SJSA1 (cell line): Measurements from ENCODE around the gene ERBB3. TPM values are rescaled to one million over a fixed set of nuclear protein-coding genes. Genes with fewer than 3 reads are reported as not detected.
"Not testable (repeated sequence)": the region's sequence is repeated elsewhere in the genome, so short reads cannot be mapped to it uniquely, and the experiment has no call there.

Source experiments
- DNase-seq, 2 experiments: peaks; one replicate each; pipeline ENCODE4 v3.0.0-alpha.2; 2015 to 2020; ENCODE audit warnings: low spot score in 2 of 2, low read depth in 1 of 2
- H3K27ac ChIP-seq: fragments of 250-450 bp; sonication (Bioruptor Pico); 2 replicates; pipeline ENCODE4 v1.5.1; 2020; ENCODE audit warnings: mild to moderate bottlenecking, moderate library complexity
- H3K27me3 ChIP-seq: fragments of 250-450 bp; sonication (Bioruptor Pico); replicated peaks from 2 replicates; pipeline ENCODE4 v1.5.1; 2020; ENCODE audit warnings: mild to moderate bottlenecking, moderate library complexity
- H3K36me3 ChIP-seq: fragments of 250-450 bp; sonication (Bioruptor Pico); 2 replicates; pipeline ENCODE4 v1.5.1; 2020; ENCODE audit warnings: mild to moderate bottlenecking
- H3K4me1 ChIP-seq: fragments of 250-450 bp; sonication (Bioruptor Pico); replicated peaks from 2 replicates; pipeline ENCODE4 v1.6.1; 2021; ENCODE audit warnings: mild to moderate bottlenecking
- H3K4me3 ChIP-seq: fragments of 250-450 bp; sonication (Bioruptor Pico); 2 replicates; pipeline ENCODE4 v1.5.1; 2020; ENCODE audit warnings: mild to moderate bottlenecking
- H3K9me3 ChIP-seq: fragments of 250-450 bp; sonication (Bioruptor Pico); replicated peaks from 2 replicates; pipeline ENCODE4 v1.5.1; 2020; ENCODE audit warnings: mild to moderate bottlenecking
- total RNA-seq: library from RNA; depleted of rRNA; stranded (reverse); fragments of >200 nt; shearing (Covaris generic); gene quantifications from 2 replicates; pipeline ENCODE4 v1.2.3, GENCODE V29; 2014

The ERBB3 gene
- total RNA-seq, 1 experiment from 2014 or later = not detected

DNA sequence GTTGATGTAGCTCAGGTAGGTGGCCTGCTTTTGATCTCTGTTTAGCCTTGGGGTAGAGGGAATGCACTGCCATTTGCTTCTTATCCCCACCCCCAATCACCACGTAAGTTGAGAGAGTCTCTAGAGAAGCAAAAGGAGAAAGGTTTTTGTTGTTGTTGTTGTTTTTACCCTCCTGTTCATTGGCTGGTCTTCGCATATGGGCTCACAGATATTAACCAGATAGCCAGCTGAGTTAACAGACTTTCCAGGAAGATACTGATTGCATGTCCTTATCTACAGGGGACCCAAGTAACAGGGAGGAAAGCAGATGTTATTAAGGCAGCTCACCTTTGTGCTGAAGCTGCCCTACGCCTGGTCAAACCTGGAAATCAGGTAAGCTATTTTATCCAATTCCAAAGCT lies 27.3 kb downstream of the ERBB3 start:
- H3K27ac ChIP-seq = no peak overlapping the region
- H3K4me1 ChIP-seq = peaks cover 9% of the 10 kb centered on the region; the same call in 1 of the 2 replicates
- no peak for DNase-seq
- no peaks in the 10 kb centered on the region for H3K27me3 ChIP-seq
- no peaks in the 10 kb centered on the region for H3K9me3 ChIP-seq
- no peak overlapping the region for H3K4me3 ChIP-seq
- H3K36me3 ChIP-seq = peaks cover 69% of the 10 kb centered on the region

DNA sequence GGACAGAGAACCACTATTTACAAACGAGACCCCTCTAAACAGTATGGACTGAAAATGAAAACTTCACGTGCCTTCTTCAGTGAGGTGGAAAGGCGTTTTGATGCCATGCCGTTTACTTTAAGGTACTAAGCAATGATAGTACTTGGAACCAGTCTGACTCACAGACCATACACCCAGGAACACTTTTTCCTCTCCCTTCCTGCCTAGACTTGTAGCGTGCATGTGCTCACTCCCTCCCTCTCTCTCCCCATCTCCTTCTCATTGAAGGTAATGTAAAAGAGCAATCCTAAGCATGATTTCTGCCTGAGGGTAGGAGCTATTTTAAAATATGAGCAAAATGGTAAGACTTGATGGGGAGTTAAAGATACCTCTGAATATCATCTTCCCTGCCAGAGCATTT lies 30.6 kb downstream of the ERBB3 start:
- Histone ChIP-seq H3K36me3 (peaks cover 84% of the 10 kb centered on the region), H3K27me3 (no peaks in the 10 kb centered on the region), H3K4me1 (peaks cover 7% of the 10 kb centered on the region; the same call in 1 of the 2 replicates), H3K9me3 (no peaks in the 10 kb centered on the region), H3K27ac (no peak overlapping the region), H3K4me3 (no peak overlapping the region)
- DNase-seq = no peak

DNA sequence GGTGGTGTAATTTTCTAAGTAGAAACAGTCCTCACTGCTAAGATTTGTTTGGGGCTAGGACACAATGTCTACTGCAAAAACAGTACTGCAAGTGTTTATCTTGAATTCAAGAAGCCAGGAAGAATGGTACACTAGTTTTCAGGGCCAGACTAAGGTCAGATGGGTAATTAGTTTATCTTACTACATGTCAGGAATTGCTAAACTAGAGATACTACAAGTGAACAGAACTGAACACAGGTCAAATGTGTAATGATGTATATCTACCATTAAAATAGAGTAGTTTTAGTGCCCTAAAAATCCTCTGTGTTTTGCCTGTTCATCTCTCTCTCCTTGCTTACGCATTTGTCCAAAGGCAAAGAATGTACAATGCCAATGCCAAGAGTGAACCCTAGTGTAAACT lies 34.1 kb downstream of the ERBB3 start:
- no peak for DNase-seq
- Histone ChIP-seq H3K4me1 (peaks cover 11% of the 10 kb centered on the region), H3K27ac (no peak overlapping the region), H3K4me3 (no peak overlapping the region), H3K36me3 (peaks cover 66% of the 10 kb centered on the region), H3K27me3 (no peaks in the 10 kb centered on the region), H3K9me3 (no peaks in the 10 kb centered on the region)

DNA sequence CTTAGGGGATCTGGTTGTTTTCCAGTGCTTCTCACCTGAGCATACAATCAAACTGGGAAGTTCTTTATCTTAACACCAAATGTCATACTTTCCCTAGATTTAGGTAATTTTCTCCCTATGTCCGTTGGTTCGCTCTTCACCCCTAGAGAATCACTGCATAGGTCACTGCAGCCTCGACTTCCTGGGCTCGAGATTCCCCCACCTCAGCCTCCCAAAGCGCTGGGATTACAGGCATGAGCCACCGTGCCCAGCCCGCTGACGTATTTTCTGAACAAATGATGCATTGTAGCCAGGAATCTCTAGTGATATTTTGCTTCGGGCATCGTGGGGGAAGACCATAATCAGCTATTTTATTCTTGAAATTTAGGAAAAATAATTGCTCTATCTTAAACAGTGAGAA lies 35.4 kb downstream of the ERBB3 start:
- Histone ChIP-seq H3K4me3 (no peak overlapping the region), H3K36me3 (peaks cover 60% of the 10 kb centered on the region), H3K27ac (no peak overlapping the region; the same call in 1 of the 2 replicates), H3K9me3 (no peaks in the 10 kb centered on the region), H3K27me3 (no peaks in the 10 kb centered on the region), H3K4me1 (peaks cover 20% of the 10 kb centered on the region)
- DNase-seq = no peak

DNA sequence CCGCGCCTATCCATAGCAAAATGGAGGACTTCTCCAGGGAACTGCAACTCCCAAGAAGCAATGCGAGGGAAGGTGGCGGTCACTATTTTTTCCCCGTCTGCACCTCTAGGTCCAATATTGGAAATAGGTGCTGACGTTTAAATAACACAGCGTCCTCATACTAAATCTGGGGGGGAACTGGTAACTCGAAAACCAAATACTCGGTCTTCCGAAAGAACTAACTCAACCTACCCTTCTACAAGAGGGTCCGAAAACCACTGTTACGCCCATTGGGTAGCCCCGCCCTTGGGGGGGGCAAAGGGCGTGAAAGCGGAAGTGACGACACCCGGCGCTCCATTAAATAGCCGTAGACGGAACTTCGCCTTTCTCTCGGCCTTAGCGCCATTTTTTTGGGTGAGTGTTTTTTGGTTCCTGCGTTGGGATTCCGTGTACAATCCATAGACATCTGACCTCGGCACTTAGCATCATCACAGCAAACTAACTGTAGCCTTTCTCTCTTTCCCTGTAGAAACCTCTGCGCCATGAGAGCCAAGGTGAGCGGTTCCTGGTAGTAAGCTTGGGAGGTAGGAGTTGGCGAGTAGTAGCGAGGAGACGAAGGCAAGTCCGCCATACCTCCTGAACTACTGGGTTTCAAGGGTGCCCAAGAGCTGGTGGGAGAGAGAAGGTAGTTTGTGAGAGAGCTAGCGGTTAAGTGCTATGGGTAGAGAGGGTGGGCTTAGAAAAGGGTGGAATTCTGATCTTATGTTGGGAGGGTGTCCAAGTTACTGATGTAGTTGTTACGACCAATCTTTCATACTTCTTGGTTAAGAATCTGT lies 36.5 kb downstream of the ERBB3 start, which contains the start of gene RPL41:
Gene RPL41 (plus strand): TSS at position 367 of the 815 bp plus-strand sequence.
- H3K9me3 ChIP-seq = no peaks in the 10 kb centered on the region
- peaks cover 20% of the 10 kb centered on the region for H3K4me1 ChIP-seq
- peak within 1 kb of the TSS; percentile 73 for H3K4me3 ChIP-seq
- peak; percentile 91 to 98 for DNase-seq
- no peaks in the 10 kb centered on the region for H3K27me3 ChIP-seq
- H3K27ac ChIP-seq = peak within 1 kb of the TSS; percentile 83
- H3K36me3 ChIP-seq = peaks cover 60% of the 10 kb centered on the region

DNA sequence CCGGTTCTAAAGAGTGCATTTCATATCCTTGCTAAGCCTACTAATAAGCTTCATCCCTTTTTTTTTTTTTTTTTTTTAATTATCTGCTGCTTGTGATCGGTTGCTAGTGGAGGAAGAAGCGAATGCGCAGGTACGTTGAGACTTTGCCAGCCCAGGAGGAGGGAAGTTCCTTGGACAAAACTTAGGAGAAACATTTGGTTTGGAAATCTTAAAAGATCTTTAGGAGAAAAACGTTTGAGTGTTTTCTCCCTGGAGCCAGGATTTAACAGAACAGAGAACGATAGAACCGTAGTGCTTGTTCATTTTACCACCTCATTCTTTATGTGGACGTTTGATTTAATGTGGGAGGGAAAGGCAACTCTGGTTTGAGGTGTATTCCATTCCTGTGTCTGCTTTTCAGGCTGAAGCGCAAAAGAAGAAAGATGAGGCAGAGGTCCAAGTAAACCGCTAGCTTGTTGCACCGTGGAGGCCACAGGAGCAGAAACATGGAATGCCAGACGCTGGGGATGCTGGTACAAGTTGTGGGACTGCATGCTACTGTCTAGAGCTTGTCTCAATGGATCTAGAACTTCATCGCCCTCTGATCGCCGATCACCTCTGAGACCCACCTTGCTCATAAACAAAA lies 37.2 kb downstream of the ERBB3 start:
- not testable (repeated sequence) for DNase-seq, H3K27me3 ChIP-seq, H3K9me3 ChIP-seq
- Histone ChIP-seq H3K36me3 (peaks cover 54% of the 10 kb centered on the region), H3K4me1 (peaks cover 20% of the 10 kb centered on the region), H3K4me3 (peak overlapping the region; percentile 73), H3K27ac (peak overlapping the region; percentile 83)

DNA sequence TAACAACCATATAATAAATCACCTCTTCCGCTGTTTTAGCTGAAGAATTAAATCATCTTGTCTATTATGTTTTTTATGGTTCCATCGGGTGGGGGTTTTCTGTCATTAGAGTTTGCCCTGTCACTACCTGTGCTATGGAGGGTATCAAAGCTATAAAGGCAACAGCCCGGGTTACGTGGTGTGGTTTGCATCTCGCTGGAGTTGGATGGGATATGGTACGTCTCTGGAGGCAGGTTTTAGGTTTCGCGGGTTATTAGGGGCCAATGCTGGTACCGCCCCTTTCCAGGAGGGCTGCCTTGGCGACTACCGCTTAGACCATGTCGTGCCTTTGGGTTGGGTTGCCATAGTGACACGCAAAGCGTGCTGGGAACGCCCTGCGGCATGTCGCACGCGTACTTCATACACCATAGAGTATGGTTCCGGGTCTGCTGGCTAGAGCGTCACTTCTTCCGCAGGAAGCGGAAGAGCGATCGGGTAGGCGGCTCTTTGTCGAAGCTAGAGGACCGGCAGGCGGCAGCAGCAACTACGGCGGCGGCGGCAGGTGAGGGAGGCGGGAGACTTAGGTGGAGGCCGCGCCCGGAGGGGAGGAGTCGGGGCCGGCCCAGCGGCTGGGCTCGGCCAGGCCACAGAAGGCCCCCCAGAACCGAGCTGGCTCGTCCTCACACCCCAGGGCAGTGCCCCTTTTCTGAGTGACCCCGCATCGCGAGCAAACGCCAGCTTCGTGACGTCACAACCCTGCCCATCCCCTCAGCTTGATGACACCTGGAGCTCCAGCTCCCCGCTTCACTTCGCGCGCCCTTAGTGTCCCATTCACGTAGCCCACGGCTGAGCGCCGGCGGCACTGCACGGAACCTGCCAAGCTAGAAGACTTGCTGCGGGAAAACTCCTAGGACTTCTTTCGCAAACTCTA lies 38.1 kb downstream of the ERBB3 start, which contains the start of gene ZC3H10:
Gene ZC3H10 (plus strand): TSS at position 489 of the 910 bp plus-strand sequence. CDS start 2,297 bp downstream, outside the sequence.
- Histone ChIP-seq H3K4me1 (peaks cover 20% of the 10 kb centered on the region), H3K36me3 (peaks cover 48% of the 10 kb centered on the region), H3K27me3 (no peaks in the 10 kb centered on the region), H3K27ac (peak within 1 kb of the TSS; percentile 83), H3K9me3 (no peaks in the 10 kb centered on the region), H3K4me3 (peak within 1 kb of the TSS; percentile 73)
- DNase-seq = peak; percentile 98 to 99

DNA sequence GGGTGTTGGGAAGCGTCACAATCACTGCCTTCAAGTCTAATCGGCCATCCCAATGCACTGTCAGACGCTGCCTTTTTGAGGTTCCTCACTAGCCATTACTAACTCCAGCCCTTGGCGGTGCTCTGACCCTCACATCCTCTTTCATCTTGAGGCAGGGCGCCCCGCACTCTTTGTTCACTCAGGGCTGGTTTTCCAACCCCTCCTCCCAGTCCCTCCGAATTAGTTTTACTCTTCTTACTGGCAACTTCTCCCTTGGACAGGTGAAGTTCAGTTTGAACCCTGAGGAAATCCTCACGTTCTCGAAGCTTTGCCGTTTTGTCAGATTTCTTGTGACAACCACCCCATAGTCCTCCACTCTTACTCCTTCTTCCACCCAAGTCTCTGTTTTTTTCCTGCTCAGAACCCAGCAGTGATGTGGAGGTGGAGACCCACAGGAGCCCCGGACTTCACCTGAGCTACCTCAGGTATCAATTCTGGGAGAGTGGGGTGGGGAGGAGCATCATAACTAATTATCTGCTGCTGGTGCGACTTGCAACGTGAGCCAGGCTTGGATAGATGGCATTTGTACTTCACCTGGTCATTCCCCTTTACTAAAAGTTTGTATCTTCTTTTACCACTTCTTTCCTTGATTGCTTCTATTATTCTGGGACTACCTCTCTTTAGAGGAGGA lies 38.9 kb downstream of the ERBB3 start:
- Histone ChIP-seq H3K27ac (peak overlapping the region; percentile 42), H3K4me1 (peaks cover 20% of the 10 kb centered on the region), H3K9me3 (no peaks in the 10 kb centered on the region), H3K4me3 (peak overlapping the region; percentile 73), H3K36me3 (peaks cover 42% of the 10 kb centered on the region), H3K27me3 (no peaks in the 10 kb centered on the region)
- no peak for DNase-seq

DNA sequence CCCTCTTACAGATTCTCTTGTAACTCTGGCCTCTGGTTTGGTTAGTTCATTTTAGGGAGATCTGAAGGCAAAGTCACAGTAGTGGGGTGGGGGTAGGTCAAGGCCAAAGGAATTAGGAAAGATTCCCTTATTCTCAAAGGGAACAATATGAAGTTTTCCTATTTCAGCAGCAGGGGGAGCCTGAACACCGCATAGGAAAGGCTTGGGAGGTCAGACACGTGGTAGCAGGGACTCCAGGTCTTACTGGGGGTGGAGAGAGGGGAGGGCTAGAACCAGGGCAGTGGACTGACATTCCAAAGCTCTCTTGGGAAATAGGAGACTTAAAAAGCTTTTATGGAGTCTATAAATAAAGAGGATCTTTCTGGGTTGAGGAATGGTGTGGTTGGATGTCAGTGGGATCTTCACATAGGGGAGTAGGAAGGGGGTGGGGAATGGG lies 39.4 kb downstream of the ERBB3 start:
- H3K4me1 ChIP-seq = peaks cover 20% of the 10 kb centered on the region
- H3K9me3 ChIP-seq = no peaks in the 10 kb centered on the region
- peak; percentile 72 to 91 for DNase-seq
- no peak overlapping the region for H3K27ac ChIP-seq
- peak overlapping the region; percentile 73 for H3K4me3 ChIP-seq
- peaks cover 37% of the 10 kb centered on the region for H3K36me3 ChIP-seq
- no peaks in the 10 kb centered on the region for H3K27me3 ChIP-seq

DNA sequence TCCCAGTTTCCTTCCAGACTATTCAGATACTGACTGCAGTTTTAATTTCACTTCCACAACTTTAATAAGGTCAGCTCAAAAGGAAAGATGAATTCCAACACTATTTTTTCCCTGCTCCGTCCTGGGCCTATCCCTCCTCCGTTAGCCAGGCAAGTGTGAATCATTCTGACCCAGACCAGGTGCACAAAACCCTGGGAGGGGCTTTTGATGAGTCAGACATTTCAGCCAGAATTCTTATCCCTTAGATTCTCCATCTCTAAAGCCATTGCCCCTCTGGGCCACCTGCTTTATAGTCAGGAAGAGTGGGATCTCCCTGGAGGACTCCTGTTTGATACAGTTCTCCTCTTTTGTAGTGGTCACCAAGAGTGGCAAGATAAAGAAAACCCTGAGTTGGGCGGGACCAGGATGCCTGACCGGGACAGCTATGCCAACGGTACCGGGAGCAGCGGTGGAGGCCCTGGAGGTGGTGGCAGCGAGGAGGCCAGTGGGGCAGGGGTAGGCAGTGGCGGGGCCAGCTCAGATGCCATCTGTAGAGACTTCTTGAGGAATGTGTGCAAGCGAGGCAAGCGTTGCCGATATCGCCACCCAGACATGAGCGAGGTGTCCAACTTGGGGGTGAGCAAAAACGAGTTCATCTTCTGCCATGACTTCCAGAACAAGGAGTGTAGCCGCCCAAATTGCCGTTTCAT lies 40.3 kb downstream of the ERBB3 start:
- Histone ChIP-seq H3K27ac (no peak overlapping the region), H3K36me3 (peaks cover 33% of the 10 kb centered on the region), H3K9me3 (no peaks in the 10 kb centered on the region), H3K27me3 (no peaks in the 10 kb centered on the region), H3K4me3 (no peak overlapping the region), H3K4me1 (peaks cover 20% of the 10 kb centered on the region)
- no peak for DNase-seq

DNA sequence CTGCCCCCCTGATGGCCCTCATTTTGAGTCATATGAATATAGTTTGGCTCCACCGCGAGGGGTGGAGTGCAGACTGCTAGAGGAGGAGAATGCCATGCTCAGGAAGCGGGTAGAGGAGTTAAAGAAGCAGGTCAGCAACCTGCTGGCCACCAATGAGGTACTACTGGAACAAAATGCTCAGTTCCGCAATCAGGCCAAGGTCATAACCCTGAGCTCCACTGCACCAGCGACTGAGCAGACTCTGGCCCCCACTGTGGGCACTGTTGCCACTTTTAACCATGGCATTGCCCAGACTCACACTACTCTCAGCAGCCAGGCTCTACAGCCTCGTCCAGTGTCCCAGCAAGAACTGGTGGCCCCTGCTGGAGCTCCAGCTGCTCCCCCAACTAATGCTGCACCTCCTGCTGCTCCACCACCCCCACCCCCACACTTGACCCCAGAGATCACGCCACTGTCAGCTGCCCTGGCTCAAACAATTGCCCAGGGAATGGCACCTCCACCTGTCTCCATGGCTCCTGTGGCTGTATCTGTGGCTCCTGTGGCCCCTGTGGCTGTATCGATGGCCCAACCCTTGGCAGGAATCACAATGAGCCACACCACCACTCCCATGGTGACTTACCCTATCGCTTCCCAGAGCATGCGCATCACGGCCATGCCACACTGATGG lies 41.4 kb downstream of the ERBB3 start:
- Histone ChIP-seq H3K4me3 (no peak overlapping the region), H3K36me3 (peaks cover 32% of the 10 kb centered on the region), H3K27me3 (no peaks in the 10 kb centered on the region), H3K9me3 (no peaks in the 10 kb centered on the region), H3K27ac (no peak overlapping the region), H3K4me1 (peaks cover 26% of the 10 kb centered on the region)
- DNase-seq = no peak

DNA sequence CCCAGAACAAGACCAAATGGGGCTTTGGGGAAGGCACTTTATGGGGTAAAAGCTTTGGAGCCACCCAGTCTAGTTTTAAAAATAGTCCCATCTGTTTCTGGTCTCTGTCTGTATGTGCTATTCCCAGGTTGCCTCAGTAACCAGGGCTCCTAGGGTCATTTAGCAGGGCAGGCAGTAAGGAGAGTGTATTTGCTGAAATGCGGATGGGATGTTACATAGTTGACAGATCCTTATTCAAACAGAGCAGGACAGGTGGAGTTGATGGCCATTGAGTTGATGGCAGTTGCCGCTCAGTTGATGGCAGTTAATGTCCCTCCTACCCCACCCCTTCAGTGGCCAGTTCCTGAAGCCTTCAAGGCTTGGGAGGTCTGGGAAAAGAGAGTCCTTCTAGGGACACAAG lies 42.7 kb downstream of the ERBB3 start:
- H3K36me3 ChIP-seq = peaks cover 21% of the 10 kb centered on the region
- no peaks in the 10 kb centered on the region for H3K27me3 ChIP-seq
- no peak overlapping the region for H3K27ac ChIP-seq
- H3K4me1 ChIP-seq = peaks cover 37% of the 10 kb centered on the region
- H3K9me3 ChIP-seq = no peaks in the 10 kb centered on the region
- no peak for DNase-seq
- H3K4me3 ChIP-seq = no peak overlapping the region
